Right ventricle myocardium inferior (tissue), 1 donor: ENCODE measurements around the gene CRTC2. TPM values are rescaled to one million over a fixed set of nuclear protein-coding genes. Genes with fewer than 3 reads are reported as not detected.
A peak's percentile ranks its signal among the peaks of the same experiment; 100 is the strongest.

Source experiments
- ATAC-seq: fragments of 200-7000 bp; cut with Tn5 transposase; one replicate; pipeline ENCODE4 v1.9.1; 2020; ENCODE audit warnings: mild to moderate bottlenecking, moderate library complexity
- DNase-seq: peaks from one replicate; pipeline ENCODE4 v3.0.0; 2021; ENCODE audit errors: missing footprints
- intact Hi-C: fragments of 100-400 bp; cut with DNase I; formaldehyde crosslinking; loops from one replicate; pipeline ENCODE4 v1.11.0; 2022
- total RNA-seq: library from RNA; stranded (reverse); fragmentation: NEBNext Ultra II Directional; extraction: Animal tissue kit (Norgen Biotek cat#: 25700); gene quantifications from one replicate; pipeline ENCODE4 v1.2.1, GENCODE V29; 2021
- donor health status: DM: no; HTN: yes; CAD: no; lungs with severe emphysema.

CRTC2 gene
- total RNA-seq, 1 donor from 2014 or later = 19.3 TPM

GRCh38 chr1:153956997-153957715 lies 1.3 kb downstream of the CRTC2 start:
- intact Hi-C loops = loop anchor here (5.0 kb wide), 1 partner anchor 160 kb away; no protein-coding TSS in a partner anchor
- no peak for ATAC-seq
- DNase-seq = peak; percentile 11

GRCh38 chr1:153954826-153955225 lies 3.6 kb downstream of the CRTC2 start:
- ATAC-seq (no peak), DNase-seq (no peak)
- intact Hi-C loops = loop anchor here (5.0 kb wide), 1 partner anchor 158 kb away; no protein-coding TSS in a partner anchor

GRCh38 chr1:153953859-153954365 lies 4.5 kb downstream of the CRTC2 start:
- intact Hi-C loops = no loop called here
- ATAC-seq = no peak
- DNase-seq = no peak

- no peak for DNase-seq
- intact Hi-C loops = no loop called here
- no peak for ATAC-seq
Observed at GRCh38 chr1:153951801-153952200, 6.6 kb downstream of the CRTC2 start.

- intact Hi-C loops = no loop called here
Observed at GRCh38 chr1:153951183-153951582, 7.2 kb downstream of the CRTC2 start.

GRCh38 chr1:153946622-153947241 lies 11.7 kb downstream of the CRTC2 start, which contains the start of gene DENND4B:
Gene DENND4B, minus strand, starts transcription at chr1:153946718. Its CDS starts 2,344 bp downstream, at chr1:153944374.
- ATAC-seq = peak; percentile 76
- intact Hi-C loops = loop anchor here (1.0 kb wide), 2 partner anchors 23 to 40 kb away; partner anchors contain the start of gene RAB13
- DNase-seq = peak; percentile 93

More at GRCh38 chr1:153951183-153951582, 7.2 kb downstream of the CRTC2 start:
- no peak for ATAC-seq
- DNase-seq = no peak

- intact Hi-C loops = loop anchor here (1.0 kb wide), 2 partner anchors 23 to 40 kb away; partner anchors contain the start of gene RAB13
- ATAC-seq (peak; percentile 84), DNase-seq (peak; percentile 97)
Observed at GRCh38 chr1:153945795-153946621, 12.4 kb downstream of the CRTC2 start.

- DNase-seq (peak; percentile 90), ATAC-seq (peak; percentile 51)
- intact Hi-C loops = no loop called here
Observed at GRCh38 chr1:153945131-153945794, 13.1 kb downstream of the CRTC2 start.

GRCh38 chr1:153944827-153945117 lies 13.6 kb downstream of the CRTC2 start:
- intact Hi-C loops = no loop called here
- ATAC-seq (no peak), DNase-seq (no peak)

GRCh38 chr1:153944005-153944826 lies 14.2 kb downstream of the CRTC2 start:
- intact Hi-C loops = no loop called here
- no peak for ATAC-seq
- no peak for DNase-seq

- no peak for DNase-seq
- intact Hi-C loops = no loop called here
Observed at GRCh38 chr1:153942766-153943549, 15.5 kb downstream of the CRTC2 start.

GRCh38 chr1:153941826-153942725 lies 16.3 kb downstream of the CRTC2 start:
- DNase-seq (no peak), ATAC-seq (no peak)
- intact Hi-C loops = no loop called here

More at GRCh38 chr1:153942766-153943549, 15.5 kb downstream of the CRTC2 start:
- ATAC-seq = no peak

GRCh38 chr1:153940756-153941155 lies 17.7 kb downstream of the CRTC2 start:
- DNase-seq (no peak), ATAC-seq (no peak)
- intact Hi-C loops = no loop called here

- no peak for DNase-seq
- intact Hi-C loops = no loop called here
Observed at GRCh38 chr1:153939476-153939875, 18.9 kb downstream of the CRTC2 start.

GRCh38 chr1:153938996-153939395 lies 19.4 kb downstream of the CRTC2 start:
- DNase-seq (no peak), ATAC-seq (no peak)
- intact Hi-C loops = no loop called here

More at GRCh38 chr1:153939476-153939875, 18.9 kb downstream of the CRTC2 start:
- no peak for ATAC-seq

GRCh38 chr1:153937331-153937730 lies 21.1 kb downstream of the CRTC2 start:
- DNase-seq = no peak
- intact Hi-C loops = no loop called here
- ATAC-seq = no peak
